ENCODE measurements around the gene GALNT18.

GRCh38 chr11:11389238-11389637 is 232.6 kb downstream of the GALNT18 start:
- no peak for TF ChIP-seq REST (IDR thresholded peaks at IDR 0.05; ENCODE audit: unreplicated experiment)
- TF ChIP-seq CTCF (conservative IDR thresholded peaks at IDR 0.05; ENCODE audit: low read depth in 2 of 2): no peak
- TF ChIP-seq EZH2 (IDR thresholded peaks at IDR 0.05; ENCODE audit: low read depth, unreplicated experiment): no peak
- no peak for TF ChIP-seq POLR2AphosphoS5 (IDR thresholded peaks at IDR 0.05; ENCODE audit: low read depth)
- TF ChIP-seq EZH2phosphoT487 (IDR thresholded peaks at IDR 0.05; ENCODE audit: unreplicated experiment): no peak
- no peak for TF ChIP-seq CREB1 (CRISPR knock-in tag; IDR thresholded peaks at IDR 0.05; ENCODE audit: low read depth)
- TF ChIP-seq JUNB (IDR thresholded peaks at IDR 0.05; ENCODE audit: unreplicated experiment): no peak
- TF ChIP-seq ZNF331 (CRISPR knock-in tag; IDR thresholded peaks at IDR 0.05; ENCODE audit: low read depth): no peak
- TF ChIP-seq STAT1 (IDR thresholded peaks at IDR 0.05; ENCODE audit: unreplicated experiment): no peak
